GM12878 (cell line): ENCODE results near the gene TBX4.

ENCODE experiments used
- CTCF ChIP-seq, 3 experiments: IDR thresholded peaks in 2 of 3; conservative IDR thresholded peaks in 1 of 3; 2 replicates each; pipeline ENCODE4 v1.5.1; 2011; ENCODE audit warnings: low read depth in 3 of 3, low read length in 3 of 3, mild to moderate bottlenecking in 3 of 3, control low read depth in 2 of 3, moderate library complexity in 2 of 3, inconsistent platforms in 1 of 3, mixed read lengths in 1 of 3; ENCODE audit not compliant: control insufficient read depth in 2 of 3, insufficient read depth in 1 of 3; ENCODE audit errors: extremely low read depth in 1 of 3
- EGR1 ChIP-seq, 2 experiments: IDR thresholded peaks; 1 replicate in 1 of 2; 2 replicates in 1 of 2; pipeline ENCODE4 v1.6.1; 2011 to 2012; ENCODE audit warnings: low read depth in 2 of 2, low read length in 2 of 2, borderline replicate concordance in 1 of 2, mild to moderate bottlenecking in 1 of 2, moderate library complexity in 1 of 2
- ESRRA ChIP-seq: IDR thresholded peaks from 2 replicates; pipeline ENCODE4 v1.6.1; 2012; ENCODE audit warnings: mild to moderate bottlenecking, low read length, improper control_type of control experiment
- POLR2A ChIP-seq: IDR thresholded peaks from 2 replicates; pipeline ENCODE4 v1.6.1; 2011; ENCODE audit warnings: low read depth, mild to moderate bottlenecking, low read length
- RAD21 ChIP-seq: IDR thresholded peaks from 2 replicates; pipeline ENCODE4 v1.6.1; 2011; ENCODE audit warnings: mild to moderate bottlenecking, low read depth, low read length, moderate library complexity; ENCODE audit not compliant: insufficient read depth

DNA sequence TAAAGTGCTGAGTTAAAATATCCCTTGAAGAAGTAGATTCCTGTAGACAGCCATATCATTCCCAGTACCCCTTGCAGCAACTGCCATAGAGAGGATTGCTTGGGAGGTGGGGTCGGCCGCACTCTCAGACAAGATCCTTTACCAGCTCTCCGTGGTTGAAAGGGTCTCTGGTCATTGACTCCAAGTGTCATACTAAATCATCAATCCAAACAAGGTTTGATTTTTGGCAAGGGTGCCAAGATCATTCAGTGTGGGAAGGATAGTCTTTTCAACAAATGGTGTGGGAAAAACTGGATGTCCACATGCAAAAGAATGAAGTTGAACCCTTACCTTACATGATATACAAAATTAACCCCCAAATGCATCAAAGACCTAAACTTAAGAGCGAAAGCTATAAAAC lies 30.8 kb upstream of the TBX4 start:
- TF ChIP-seq EGR1 (IDR thresholded peaks at IDR 0.05; ENCODE audit: borderline replicate concordance in 1 of 2, low read depth in 2 of 2, low read length in 2 of 2): no peak
- no peak for TF ChIP-seq POLR2A
- no peak for TF ChIP-seq RAD21
- TF ChIP-seq ESRRA: no peak
- no peak for TF ChIP-seq CTCF (IDR thresholded peaks at IDR 0.05 in 2 of 3, conservative IDR thresholded peaks at IDR 0.05 in 1 of 3; ENCODE audit: control insufficient read depth in 2 of 3, extremely low read depth in 1 of 3, insufficient read depth in 1 of 3, low read depth in 3 of 3, low read length in 3 of 3)
